Right ventricle myocardium superior (tissue), 1 donor: Measurements from ENCODE around the gene FBXO24. TPM values are rescaled to one million over a fixed set of nuclear protein-coding genes. Genes with fewer than 3 reads are reported as not detected.
"Not testable (repeated sequence)": the region's sequence is repeated elsewhere in the genome, so short reads cannot be mapped to it uniquely, and the experiment has no call there.

Experiments
- ATAC-seq: fragments of 200-7000 bp; cut with Tn5 transposase; one replicate; pipeline ENCODE4 v1.9.1; 2020; ENCODE audit warnings: mild to moderate bottlenecking; ENCODE audit not compliant: poor library complexity
- DNase-seq: peaks from one replicate; pipeline ENCODE4 v3.0.0-alpha.2; 2020
- intact Hi-C: fragments of 100-400 bp; cut with DNase I; formaldehyde crosslinking; loops from one replicate; pipeline ENCODE4 v1.11.2; 2022
- total RNA-seq: library from RNA; stranded (reverse); fragmentation: NEBNext Ultra II Directional; extraction: Animal tissue kit (Norgen Biotek cat#: 25700); gene quantifications from one replicate; pipeline ENCODE4 v1.2.1, GENCODE V29; 2021
- donor health status: DM: no; HTN: yes; CAD: no; lungs with severe emphysema.

Gene FBXO24
- total RNA-seq, 1 donor from 2014 or later: 0.35 TPM

- ATAC-seq: no peak
- intact Hi-C loops: no loop called here
- no peak for DNase-seq
These were observed 30.4 kb upstream of the FBXO24 start for GRCh38 chr7:100555701-100556100.

DNA sequence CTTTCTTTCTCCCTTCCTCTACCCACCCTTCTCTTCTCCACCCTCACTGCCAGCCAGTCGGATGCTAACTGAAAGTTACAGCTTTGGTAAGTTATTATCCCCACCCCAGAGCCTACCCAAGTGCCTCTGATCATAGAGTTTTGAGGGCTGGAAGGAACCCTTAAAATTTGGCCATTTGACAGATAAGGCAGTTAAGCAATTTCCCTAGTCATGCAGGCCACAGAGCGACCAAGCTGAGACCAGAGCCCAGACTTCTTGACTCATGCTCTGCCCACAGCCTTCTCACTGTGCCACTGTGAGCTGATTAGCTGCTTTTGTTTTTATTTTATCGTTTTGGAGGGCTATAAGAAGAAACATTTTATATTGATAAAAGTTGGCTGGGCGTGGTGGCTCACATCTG lies 29.6 kb upstream of the FBXO24 start:
- intact Hi-C loops: no loop called here
- no peak for DNase-seq
- ATAC-seq: no peak

GRCh38 chr7:100559127-100559526 lies 27.0 kb upstream of the FBXO24 start:
- no peak for ATAC-seq
- intact Hi-C loops: no loop called here
- DNase-seq: no peak

DNA sequence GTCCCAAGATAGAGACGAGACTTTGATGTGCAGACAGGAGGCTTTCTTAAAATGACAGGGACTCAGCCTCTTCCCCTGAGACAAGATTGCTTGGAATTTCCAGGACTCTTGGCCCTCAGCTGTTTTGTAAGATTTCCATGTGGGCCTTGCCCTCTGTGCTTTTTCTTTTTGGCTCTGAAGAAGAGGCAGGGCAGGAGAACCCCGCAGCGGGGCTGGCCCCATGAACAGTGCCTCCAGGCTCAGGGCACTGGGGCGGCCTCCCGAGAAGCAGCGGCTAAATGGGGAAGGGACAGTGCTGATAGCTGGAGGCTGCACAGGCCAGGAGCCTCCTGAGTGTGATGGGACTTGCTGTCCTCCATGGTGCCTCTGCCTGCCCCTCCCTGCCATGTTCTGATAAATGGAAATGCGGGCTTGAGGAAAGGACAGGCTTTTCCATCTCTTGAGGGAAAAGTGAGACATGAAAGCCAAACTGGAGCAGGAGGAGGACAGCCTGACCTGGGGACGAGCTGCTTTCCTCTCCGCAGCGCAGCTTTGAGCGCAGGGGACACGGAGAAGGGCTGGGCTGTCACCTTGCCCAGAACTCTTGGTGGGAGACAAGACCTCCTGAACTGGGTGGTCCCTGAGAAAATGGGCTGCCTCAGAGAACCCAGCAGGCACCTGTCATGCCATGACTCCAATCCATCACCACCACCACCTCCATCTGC lies 24.5 kb upstream of the FBXO24 start:
- no peak for DNase-seq
- ATAC-seq: no peak
- intact Hi-C loops: loop anchor here (5.0 to 10.0 kb wide), 3 partner anchors 94 to 163 kb away; partner anchors contain the start of genes EPO and GIGYF1

GRCh38 chr7:100562195-100563099 lies 23.7 kb upstream of the FBXO24 start:
- ATAC-seq (no peak), DNase-seq (no peak)
- intact Hi-C loops: loop anchor here (5.0 to 10.0 kb wide), 3 partner anchors 95 to 162 kb away; partner anchors contain the start of genes EPO and GIGYF1

GRCh38 chr7:100563100-100563564 lies 23.0 kb upstream of the FBXO24 start:
- ATAC-seq: no peak
- intact Hi-C loops: loop anchor here (5.0 to 10.0 kb wide), 3 partner anchors 96 to 162 kb away; partner anchors contain the start of genes EPO and GIGYF1

GRCh38 chr7:100563809-100564400 lies 22.2 kb upstream of the FBXO24 start:
- DNase-seq: peak; percentile 90
- intact Hi-C loops: loop anchor here (5.0 to 10.0 kb wide), 3 partner anchors 97 to 161 kb away; partner anchors contain the start of genes EPO and GIGYF1
- peak; percentile 69 for ATAC-seq

More at GRCh38 chr7:100563100-100563564, 23.0 kb upstream of the FBXO24 start:
- DNase-seq: no peak

GRCh38 chr7:100564405-100564804 lies 21.7 kb upstream of the FBXO24 start:
- ATAC-seq, DNase-seq: not testable (repeated sequence)
- intact Hi-C loops: loop anchor here (5.0 to 10.0 kb wide), 3 partner anchors 97 to 160 kb away; partner anchors contain the start of genes EPO and GIGYF1

GRCh38 chr7:100565133-100565571 lies 21.0 kb upstream of the FBXO24 start:
- no peak for ATAC-seq
- no peak for DNase-seq
- intact Hi-C loops: loop anchor here (10.0 kb wide), 1 partner anchor 160 kb away; the partner anchor contains the start of gene EPO

DNA sequence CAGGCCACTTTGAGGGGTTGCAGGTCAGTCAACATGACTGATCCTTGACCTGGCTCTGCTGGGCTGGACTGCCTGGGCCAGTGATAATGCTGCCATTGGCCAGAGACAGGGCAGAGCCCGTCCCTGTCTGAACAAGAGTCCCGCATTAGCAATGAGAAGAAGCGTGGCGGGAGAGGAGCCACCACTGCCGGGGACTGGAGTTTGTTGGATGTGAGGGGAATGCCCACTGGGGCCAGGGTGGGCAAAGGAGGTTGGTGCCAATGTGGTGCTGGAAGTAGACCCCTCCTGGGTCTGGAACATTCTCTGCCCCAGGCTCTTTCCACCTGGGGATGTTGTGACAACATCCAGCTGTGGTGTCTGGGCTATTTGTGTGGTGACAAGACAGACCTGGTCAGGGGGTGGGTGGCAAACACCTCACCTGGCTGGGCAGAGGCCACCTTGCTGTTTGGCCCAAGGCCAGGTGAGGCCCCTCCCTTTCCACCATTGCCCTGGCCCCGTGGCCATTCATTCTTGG lies 20.1 kb upstream of the FBXO24 start:
- DNase-seq: no peak
- no peak for ATAC-seq
- intact Hi-C loops: loop anchor here (10.0 kb wide), 1 partner anchor 159 kb away; the partner anchor contains the start of gene EPO

DNA sequence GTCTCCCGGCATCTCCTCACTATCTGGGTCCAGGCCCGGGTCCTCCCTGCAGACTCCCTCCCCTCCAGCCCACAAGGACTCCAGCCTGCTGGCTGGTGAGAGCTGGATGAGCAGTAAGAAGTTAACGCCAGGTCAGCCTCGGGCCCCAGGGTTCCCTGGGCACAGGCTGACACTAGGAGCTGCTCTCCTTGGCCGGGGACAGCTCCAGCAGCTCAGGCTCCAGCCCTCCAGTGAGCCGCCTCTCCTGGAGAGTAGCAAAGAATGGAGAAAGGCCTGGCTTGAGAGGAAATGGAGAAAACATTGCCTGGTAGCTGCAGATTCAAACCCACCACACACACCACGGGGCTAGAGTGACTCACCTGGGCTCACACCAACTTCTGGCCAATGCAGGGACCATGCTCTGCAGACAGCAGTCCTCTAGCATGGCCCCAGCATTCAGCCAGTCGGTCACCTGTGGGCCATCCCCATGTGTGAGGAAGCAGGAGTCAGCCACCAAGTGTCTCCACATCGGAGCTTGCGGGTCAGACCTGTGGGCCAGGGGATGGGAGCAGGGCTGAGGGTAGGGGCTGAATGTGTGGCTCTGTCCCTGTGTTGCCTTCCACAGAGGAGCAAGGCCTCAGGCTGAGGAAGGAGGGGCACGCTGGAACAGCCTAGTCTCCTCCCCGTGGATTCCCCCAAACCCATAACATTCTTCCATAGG lies 18.9 kb upstream of the FBXO24 start:
- ATAC-seq (no peak), DNase-seq (no peak)
- intact Hi-C loops: loop anchor here (10.0 kb wide), 1 partner anchor 158 kb away; the partner anchor contains the start of gene EPO

GRCh38 chr7:100567751-100568175 lies 18.4 kb upstream of the FBXO24 start:
- DNase-seq (no peak), ATAC-seq (no peak)
- intact Hi-C loops: loop anchor here (10.0 kb wide), 1 partner anchor 157 kb away; the partner anchor contains the start of gene EPO

GRCh38 chr7:100568176-100568895 lies 17.8 kb upstream of the FBXO24 start:
- DNase-seq (no peak), ATAC-seq (no peak)
- intact Hi-C loops: loop anchor here (10.0 kb wide), 1 partner anchor 156 kb away; the partner anchor contains the start of gene EPO

DNA sequence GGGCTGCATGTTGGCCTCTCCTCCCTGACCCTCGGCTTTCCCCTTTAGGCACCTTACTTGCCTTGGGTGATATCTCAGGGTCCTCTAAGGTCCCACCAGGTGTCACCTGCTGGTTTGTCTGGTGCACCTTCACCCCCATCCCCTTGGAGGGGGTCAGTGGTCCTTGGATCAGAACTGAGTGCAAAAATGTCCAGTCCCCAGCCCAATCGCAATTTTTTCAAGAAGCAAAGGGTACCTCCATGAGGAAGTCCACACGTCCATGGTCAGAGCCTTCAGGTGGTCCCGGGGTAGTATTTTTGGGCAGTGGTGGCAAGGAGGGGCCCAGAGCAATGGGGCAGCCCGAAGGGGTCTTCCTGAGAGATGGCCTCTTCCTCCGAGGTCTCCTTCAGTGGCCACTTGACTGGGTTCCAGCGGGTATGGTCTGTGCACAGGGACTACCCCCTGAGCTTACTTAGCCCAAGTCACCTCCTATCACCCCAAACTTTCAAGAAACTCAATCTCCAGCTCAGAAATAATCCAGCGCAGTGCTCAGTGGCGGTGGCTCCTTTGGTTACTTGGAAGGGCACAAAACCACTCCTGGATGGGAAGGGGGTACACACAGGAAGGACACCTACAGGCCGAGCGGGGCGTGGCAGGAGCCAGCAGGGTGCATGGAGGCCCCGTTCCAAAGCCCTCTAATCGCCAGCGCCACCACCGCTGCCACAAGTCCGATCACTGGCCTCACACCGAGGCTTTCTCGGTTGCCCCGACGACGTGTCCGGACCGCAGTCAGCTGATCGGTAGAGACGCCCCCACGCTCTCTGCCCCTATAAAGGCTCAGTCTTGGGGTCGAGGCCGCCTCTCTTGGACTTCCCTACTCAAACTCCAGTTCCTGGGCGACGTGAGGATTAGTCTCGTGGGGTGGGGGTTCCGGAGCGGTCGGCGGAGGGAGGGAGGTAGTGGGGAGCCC lies 17.0 kb upstream of the FBXO24 start:
- peak; percentile 57 for ATAC-seq
- intact Hi-C loops: loop anchor here (10.0 kb wide), 1 partner anchor 156 kb away; the partner anchor contains the start of gene EPO
- peak; percentile 71 for DNase-seq

DNA sequence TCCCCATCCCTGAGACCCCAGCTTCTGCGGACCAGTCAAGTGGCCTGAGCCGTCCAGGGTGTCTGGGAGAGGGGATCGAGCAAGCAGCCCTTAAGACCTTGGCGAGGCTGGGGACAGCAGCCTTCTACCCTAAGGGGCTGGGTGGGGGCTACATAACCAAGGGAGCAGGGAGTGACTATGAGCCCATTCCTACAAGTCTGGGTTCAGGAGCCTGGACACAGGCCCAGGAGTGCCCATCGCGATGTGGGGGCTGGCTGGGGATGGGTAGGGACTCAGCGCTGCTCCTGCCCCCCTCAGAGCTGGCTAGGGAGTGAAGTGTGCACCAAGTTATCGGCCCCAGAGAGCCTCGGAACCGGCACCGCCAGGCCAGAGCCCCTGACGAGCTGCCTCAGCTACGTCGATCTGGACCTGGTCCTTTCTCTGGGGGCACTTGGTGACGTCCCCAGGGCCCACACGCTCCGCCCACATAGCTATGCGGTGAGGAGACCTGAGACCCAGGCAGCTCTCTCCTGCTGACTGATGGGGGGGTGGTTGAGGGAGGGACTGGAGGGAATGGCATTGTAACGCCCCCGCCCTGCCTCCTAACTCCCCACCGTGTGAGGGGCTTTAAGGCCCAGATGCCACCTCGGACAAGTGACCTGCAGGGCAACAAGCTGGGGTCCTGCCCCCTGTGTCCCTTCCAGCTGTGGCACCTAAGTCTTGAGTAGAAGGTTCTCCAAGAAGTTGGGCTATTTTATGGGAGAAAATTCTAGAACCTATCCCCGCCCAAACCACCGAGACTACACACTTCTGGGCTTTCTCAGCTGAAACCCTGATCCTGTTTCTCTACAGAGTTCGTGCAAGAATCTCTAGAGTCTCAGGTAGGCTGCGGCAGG lies 14.9 kb upstream of the FBXO24 start:
- DNase-seq (peak; percentile 34), ATAC-seq (no peak)
- intact Hi-C loops: no loop called here
